H1 (cell line): Measurements from ENCODE around the gene VMP1.

Experiments used
- CHD2 ChIP-seq: IDR thresholded peaks from 2 replicates; pipeline ENCODE4 v1.6.1; 2012; ENCODE audit warnings: low read length, improper control_type of control experiment
- RFX5 ChIP-seq: IDR thresholded peaks from 2 replicates; pipeline ENCODE4 v1.6.1; 2011; ENCODE audit warnings: low read depth, low read length, improper control_type of control experiment, borderline replicate concordance
- SAP30 ChIP-seq: fragments of 300-600 bp; sonication (generic); IDR thresholded peaks from 2 replicates; pipeline ENCODE4 v1.7.1; 2012; ENCODE audit warnings: low read length, moderate library complexity, mild to moderate bottlenecking, inconsistent platforms; ENCODE audit not compliant: insufficient read depth, insufficient replicate concordance
- TF ChIP-seq, protein P1 (sequence below), 3 experiments: IDR thresholded peaks; 1 replicate in 2 of 3; 2 replicates in 1 of 3; pipeline versions ENCODE4 v1.5.1 to v1.6.1; 2011; ENCODE audit warnings: low read length in 3 of 3, mild to moderate bottlenecking in 3 of 3, inconsistent platforms in 2 of 3, low read depth in 1 of 3, moderate library complexity in 1 of 3; ENCODE audit not compliant: insufficient read depth in 1 of 3; ENCODE audit errors: control extremely low read depth in 1 of 3

DNA sequence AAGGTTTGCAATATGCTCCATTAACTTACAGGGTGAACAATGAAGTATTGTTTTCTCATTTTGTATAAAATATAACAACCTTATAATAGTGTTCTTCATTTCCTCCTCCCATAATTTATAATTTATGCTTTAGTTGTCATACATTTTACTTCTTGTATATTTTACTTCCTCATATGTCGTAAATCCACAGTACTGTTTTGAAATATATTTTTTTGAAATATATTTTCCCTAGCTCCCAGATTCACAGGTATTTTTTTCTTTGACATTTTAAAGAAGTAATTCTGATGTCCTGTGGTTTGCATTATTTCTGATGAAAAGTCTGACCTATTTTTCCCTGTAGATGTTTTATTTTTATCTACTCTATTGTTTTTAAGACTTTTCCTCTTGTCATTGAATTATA, 52.7 kb downstream of the VMP1 start:
- TF ChIP-seq SAP30: no peak
- TF ChIP-seq, protein P1, sequence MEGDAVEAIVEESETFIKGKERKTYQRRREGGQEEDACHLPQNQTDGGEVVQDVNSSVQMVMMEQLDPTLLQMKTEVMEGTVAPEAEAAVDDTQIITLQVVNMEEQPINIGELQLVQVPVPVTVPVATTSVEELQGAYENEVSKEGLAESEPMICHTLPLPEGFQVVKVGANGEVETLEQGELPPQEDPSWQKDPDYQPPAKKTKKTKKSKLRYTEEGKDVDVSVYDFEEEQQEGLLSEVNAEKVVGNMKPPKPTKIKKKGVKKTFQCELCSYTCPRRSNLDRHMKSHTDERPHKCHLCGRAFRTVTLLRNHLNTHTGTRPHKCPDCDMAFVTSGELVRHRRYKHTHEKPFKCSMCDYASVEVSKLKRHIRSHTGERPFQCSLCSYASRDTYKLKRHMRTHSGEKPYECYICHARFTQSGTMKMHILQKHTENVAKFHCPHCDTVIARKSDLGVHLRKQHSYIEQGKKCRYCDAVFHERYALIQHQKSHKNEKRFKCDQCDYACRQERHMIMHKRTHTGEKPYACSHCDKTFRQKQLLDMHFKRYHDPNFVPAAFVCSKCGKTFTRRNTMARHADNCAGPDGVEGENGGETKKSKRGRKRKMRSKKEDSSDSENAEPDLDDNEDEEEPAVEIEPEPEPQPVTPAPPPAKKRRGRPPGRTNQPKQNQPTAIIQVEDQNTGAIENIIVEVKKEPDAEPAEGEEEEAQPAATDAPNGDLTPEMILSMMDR (IDR thresholded peaks at IDR 0.05; ENCODE audit: control extremely low read depth in 1 of 3, insufficient read depth in 1 of 3, low read depth in 1 of 3, low read length in 3 of 3): no peak
- TF ChIP-seq CHD2: no peak
- TF ChIP-seq RFX5: no peak
